ENCODE data around the gene DYNC1H1. TPM values are rescaled to one million over a fixed set of nuclear protein-coding genes. Genes with fewer than 3 reads are reported as not detected.

The DYNC1H1 gene
- total and polyA plus RNA-seq, 2 donors: 195 to 377 TPM

DNA sequence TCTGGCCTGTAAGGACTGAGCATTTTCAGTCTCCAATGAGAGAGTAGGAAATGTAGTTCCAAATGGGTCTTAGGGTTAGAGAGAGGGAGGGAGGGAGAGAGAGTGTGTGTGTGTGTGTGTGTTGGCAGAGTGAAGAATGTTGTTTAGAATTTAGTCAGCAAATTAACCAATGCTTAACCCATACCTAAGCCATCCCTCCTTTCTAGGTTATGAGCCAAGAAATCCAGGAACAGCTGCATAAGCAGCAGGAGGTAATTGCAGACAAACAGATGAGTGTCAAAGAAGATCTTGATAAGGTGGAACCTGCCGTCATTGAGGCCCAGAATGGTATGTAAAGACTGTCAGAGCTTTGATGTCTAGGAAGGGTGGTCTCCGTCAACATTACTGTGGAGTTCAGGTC, 65.6 kb downstream of the DYNC1H1 start:
- no peak for DNase-seq (ENCODE audit: extremely low spot score)
- WGBS: 61% methylated on average over 2 of the region's 2 CpGs
- H3K4me1 ChIP-seq (ENCODE audit: insufficient read depth): no peaks in the 10 kb centered on the region
- H3K4me3 ChIP-seq (ENCODE audit: low read depth, low read length): no peak overlapping the region
- H3K27ac ChIP-seq (ENCODE audit: low read depth): no peak overlapping the region
- peaks cover 12% of the 10 kb centered on the region for H3K36me3 ChIP-seq (ENCODE audit: insufficient read depth)

DNA sequence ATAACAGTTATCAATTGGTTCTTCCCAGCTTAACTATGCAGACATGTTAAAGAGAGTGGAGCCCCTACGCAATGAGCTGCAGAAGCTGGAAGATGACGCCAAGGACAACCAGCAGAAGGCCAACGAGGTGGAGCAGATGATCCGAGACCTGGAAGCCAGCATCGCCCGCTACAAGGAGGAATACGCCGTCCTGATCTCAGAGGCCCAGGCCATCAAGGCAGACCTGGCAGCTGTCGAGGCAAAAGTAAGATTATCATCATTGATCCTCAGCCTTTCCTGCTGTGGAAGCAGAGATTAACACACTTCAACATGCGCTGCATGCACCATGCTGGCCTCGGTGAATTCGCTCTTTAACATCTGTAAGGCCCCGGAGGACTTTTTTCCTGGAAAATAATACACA, 68.9 kb downstream of the DYNC1H1 start:
- Histone ChIP-seq H3K4me1 (ENCODE audit: insufficient read depth) (no peaks in the 10 kb centered on the region), H3K36me3 (ENCODE audit: insufficient read depth) (peaks cover 11% of the 10 kb centered on the region), H3K27ac (ENCODE audit: low read depth) (no peak overlapping the region), H3K4me3 (ENCODE audit: low read depth, low read length) (no peak overlapping the region)
- WGBS: 94% methylated on average over 13 of the region's 13 CpGs
- DNase-seq (ENCODE audit: extremely low spot score): no peak

DNA sequence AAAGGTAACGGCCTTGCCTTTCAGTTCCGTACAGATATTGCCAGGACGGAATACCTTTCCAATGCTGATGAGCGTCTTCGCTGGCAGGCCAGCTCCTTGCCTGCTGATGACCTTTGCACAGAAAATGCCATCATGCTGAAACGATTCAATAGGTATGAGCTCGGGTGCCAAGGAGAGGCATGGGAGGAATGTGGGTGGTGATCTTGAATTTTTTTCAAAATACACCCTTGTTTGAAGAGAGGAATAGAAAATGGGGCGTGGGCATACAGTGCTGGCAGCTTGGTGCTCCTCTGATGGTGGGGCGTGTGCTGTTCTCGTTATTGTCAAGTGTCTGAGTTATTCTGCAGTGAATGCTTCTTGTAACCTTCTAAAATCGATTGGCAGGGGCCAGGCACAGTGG, 69.9 kb downstream of the DYNC1H1 start:
- no peak for DNase-seq (ENCODE audit: extremely low spot score)
- Histone ChIP-seq H3K4me3 (ENCODE audit: low read depth, low read length) (no peak overlapping the region), H3K27ac (ENCODE audit: low read depth) (no peak overlapping the region), H3K4me1 (ENCODE audit: insufficient read depth) (no peaks in the 10 kb centered on the region), H3K36me3 (ENCODE audit: insufficient read depth) (peaks cover 14% of the 10 kb centered on the region)
- WGBS: 91% methylated on average over 11 of the region's 11 CpGs

DNA sequence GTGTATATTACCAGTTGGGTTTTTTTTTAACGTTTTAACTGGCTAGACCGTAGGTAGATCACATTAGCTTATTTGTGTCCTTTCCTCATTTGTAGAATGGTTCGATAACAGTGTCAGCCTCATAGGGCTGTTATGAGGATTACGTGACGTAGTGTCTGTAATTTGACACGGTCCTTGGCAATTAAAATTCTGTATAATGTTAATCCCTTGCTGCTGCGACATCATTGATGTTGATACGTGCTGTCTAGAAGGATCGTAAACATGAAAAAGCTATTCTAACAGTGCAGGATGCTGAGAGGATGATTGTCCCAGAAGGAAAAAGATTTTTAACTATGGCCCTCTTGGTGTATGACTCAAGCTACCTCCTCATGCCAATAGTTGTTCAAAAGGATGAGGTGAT, 71.5 kb downstream of the DYNC1H1 start:
- H3K36me3 ChIP-seq (ENCODE audit: insufficient read depth): peaks cover 9% of the 10 kb centered on the region
- no peak overlapping the region for H3K27ac ChIP-seq (ENCODE audit: low read depth)
- DNase-seq (ENCODE audit: extremely low spot score): no peak
- H3K4me3 ChIP-seq (ENCODE audit: low read depth, low read length): no peak overlapping the region
- H3K4me1 ChIP-seq (ENCODE audit: insufficient read depth): no peaks in the 10 kb centered on the region
- 90% methylated on average over 9 of the region's 9 CpGs for WGBS

DNA sequence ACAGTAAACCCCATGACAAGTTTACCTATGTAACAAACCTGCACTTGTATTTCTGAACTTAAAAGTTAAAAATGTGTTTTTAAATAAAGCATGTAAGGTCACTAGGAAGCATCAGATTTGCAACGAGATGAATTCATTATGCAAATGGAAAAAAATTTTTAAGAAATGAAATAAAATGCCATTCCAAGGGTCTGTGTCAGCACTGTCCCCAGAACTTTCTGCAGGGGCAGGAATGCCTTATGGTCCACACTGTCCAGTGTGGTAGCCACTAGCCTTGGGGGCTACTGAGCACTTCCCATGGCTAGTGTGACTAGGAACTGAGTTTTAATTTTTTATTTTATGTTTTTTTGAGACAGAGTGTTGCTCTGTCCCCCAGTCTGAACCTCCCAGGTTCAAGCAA, 73.3 kb downstream of the DYNC1H1 start:
- H3K4me1 ChIP-seq (ENCODE audit: insufficient read depth): no peaks in the 10 kb centered on the region
- H3K27ac ChIP-seq (ENCODE audit: low read depth): no peak overlapping the region
- H3K4me3 ChIP-seq (ENCODE audit: low read depth, low read length): no peak overlapping the region
- peaks cover 10% of the 10 kb centered on the region for H3K36me3 ChIP-seq (ENCODE audit: insufficient read depth)
- DNase-seq (ENCODE audit: extremely low spot score): no peak
- WGBS: 75% methylated on average over 1 of the region's 1 CpG

DNA sequence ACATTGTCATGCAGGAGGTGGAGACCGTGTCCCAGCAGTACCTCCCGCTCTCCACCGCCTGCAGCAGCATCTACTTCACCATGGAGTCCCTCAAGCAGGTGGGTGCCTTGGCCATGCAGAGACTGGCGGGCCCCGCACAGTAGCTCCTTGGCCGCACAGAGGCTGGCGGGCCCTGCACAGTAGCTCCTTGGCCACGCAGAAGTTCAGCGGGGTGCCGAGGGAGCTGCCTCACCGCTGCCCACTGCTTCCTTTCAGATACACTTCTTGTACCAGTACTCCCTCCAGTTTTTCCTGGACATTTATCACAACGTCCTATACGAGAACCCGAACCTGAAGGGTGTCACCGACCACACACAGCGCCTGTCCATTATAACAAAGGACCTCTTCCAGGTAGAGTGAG, 74.8 kb downstream of the DYNC1H1 start:
- DNase-seq (ENCODE audit: extremely low spot score): no peak
- WGBS: 95% methylated on average over 16 of the region's 16 CpGs
- Histone ChIP-seq H3K36me3 (ENCODE audit: insufficient read depth) (peaks cover 13% of the 10 kb centered on the region), H3K4me3 (ENCODE audit: low read depth, low read length) (no peak overlapping the region), H3K27ac (ENCODE audit: low read depth) (no peak overlapping the region), H3K4me1 (ENCODE audit: insufficient read depth) (no peaks in the 10 kb centered on the region)

DNA sequence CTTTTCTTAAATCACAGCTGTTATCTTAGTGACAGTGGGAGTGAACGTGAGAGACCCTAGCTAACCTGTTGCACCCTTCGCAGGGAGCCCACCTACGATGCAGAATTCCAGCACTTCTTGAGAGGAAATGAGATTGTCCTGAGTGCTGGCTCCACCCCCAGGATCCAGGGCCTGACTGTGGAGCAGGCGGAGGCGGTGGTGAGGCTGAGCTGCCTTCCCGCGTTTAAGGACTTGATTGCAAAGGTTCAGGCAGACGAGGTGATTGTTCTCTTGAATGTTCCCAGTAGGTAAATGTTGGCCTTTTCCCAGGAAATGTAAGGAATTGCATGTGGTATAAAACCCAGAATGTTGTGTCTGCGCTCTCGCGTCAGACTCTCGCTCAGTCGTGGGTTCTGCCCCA, 75.8 kb downstream of the DYNC1H1 start:
- no peak overlapping the region for H3K27ac ChIP-seq (ENCODE audit: low read depth)
- DNase-seq (ENCODE audit: extremely low spot score): no peak
- 91% methylated on average over 13 of the region's 13 CpGs for WGBS
- no peak overlapping the region for H3K4me3 ChIP-seq (ENCODE audit: low read depth, low read length)
- no peaks in the 10 kb centered on the region for H3K4me1 ChIP-seq (ENCODE audit: insufficient read depth)
- H3K36me3 ChIP-seq (ENCODE audit: insufficient read depth): peaks cover 15% of the 10 kb centered on the region

DNA sequence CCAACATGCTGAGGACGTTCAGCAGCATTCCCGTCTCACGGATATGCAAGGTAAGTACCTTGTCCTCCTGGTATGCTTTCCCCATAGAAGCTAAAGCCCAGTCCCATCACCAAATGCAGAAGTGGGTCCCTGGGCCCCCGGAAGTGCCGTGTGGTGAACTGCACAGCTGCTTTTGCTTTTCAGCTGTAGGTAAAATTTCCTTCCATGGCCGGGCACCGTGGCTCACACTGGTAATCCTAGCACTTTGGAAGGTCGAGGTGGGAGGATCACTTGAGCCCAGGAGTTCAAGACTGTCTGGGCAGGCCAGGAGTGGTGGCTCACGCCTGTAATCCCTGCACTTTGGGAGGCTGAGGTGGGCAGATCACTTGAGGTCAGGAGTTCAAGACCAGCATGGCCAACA, 78.3 kb downstream of the DYNC1H1 start:
- H3K4me1 ChIP-seq (ENCODE audit: insufficient read depth): no peaks in the 10 kb centered on the region
- no peak for DNase-seq (ENCODE audit: extremely low spot score)
- H3K27ac ChIP-seq (ENCODE audit: low read depth): no peak overlapping the region
- H3K36me3 ChIP-seq (ENCODE audit: insufficient read depth): peaks cover 13% of the 10 kb centered on the region
- H3K4me3 ChIP-seq (ENCODE audit: low read depth, low read length): no peak overlapping the region
- 93% methylated on average over 9 of the region's 9 CpGs for WGBS

DNA sequence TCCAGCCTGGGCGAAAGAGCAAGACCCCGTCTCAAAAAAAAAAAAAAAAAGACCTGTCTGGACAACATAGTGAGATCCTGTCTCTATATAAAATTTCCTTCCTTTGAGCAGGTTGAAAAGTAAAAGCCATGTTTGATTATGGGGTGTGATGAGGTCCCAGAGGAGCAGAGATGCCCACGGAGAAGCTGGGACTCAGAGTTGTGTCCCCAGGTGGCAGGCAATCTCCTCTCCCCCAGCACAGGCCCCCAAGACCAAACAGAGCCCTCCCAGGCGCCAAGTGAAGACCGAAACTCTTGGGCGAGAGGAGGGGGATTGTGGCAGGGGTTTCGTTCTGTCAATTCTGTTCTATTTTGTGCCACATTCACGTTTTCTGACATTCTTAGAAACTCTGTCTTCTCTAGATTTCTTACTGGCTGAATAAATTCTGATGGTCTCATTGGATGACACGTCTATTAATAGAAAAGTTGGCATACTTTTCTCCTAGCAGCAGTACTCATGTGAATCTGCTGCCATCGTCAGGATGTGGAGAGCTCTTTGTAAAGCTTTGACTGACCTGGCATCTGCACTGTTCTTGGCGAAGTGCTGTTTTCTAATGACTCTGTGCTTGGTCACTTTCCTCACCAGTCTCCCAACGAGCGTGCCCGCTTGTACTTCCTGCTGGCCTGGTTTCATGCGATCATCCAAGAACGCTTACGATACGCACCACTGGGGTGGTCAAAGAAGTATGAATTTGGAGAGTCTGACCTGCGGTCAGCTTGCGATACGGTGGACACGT, 79.1 kb downstream of the DYNC1H1 start:
- Histone ChIP-seq H3K27ac (ENCODE audit: low read depth) (no peak overlapping the region), H3K4me1 (ENCODE audit: insufficient read depth) (no peaks in the 10 kb centered on the region), H3K36me3 (ENCODE audit: insufficient read depth) (peaks cover 15% of the 10 kb centered on the region), H3K4me3 (ENCODE audit: low read depth, low read length) (no peak overlapping the region)
- 86% methylated on average over 22 of the region's 22 CpGs for WGBS
- no peak for DNase-seq (ENCODE audit: extremely low spot score)

DNA sequence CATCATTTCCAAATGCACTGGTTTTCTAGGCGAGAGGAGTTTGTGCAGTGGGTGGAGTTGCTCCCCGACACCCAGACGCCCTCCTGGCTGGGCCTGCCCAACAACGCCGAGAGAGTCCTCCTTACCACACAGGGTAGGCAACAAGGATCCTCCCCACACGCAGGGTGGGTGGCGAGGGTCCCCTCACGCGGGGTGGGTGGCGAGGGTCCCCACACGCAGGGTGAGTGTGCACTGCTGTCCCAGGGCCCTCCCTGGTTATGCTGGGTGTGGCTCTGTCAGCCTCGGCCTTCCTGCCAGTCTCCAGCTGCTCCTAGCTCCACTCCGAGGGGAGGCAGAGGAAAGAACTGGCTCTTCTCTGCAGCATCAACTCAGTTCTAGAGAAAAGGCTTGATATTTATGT, 80.2 kb downstream of the DYNC1H1 start:
- WGBS: 83% methylated on average over 13 of the region's 13 CpGs
- no peak for DNase-seq (ENCODE audit: extremely low spot score)
- Histone ChIP-seq H3K36me3 (ENCODE audit: insufficient read depth) (peaks cover 12% of the 10 kb centered on the region), H3K4me1 (ENCODE audit: insufficient read depth) (no peaks in the 10 kb centered on the region), H3K4me3 (ENCODE audit: low read depth, low read length) (no peak overlapping the region), H3K27ac (ENCODE audit: low read depth) (no peak overlapping the region)

DNA sequence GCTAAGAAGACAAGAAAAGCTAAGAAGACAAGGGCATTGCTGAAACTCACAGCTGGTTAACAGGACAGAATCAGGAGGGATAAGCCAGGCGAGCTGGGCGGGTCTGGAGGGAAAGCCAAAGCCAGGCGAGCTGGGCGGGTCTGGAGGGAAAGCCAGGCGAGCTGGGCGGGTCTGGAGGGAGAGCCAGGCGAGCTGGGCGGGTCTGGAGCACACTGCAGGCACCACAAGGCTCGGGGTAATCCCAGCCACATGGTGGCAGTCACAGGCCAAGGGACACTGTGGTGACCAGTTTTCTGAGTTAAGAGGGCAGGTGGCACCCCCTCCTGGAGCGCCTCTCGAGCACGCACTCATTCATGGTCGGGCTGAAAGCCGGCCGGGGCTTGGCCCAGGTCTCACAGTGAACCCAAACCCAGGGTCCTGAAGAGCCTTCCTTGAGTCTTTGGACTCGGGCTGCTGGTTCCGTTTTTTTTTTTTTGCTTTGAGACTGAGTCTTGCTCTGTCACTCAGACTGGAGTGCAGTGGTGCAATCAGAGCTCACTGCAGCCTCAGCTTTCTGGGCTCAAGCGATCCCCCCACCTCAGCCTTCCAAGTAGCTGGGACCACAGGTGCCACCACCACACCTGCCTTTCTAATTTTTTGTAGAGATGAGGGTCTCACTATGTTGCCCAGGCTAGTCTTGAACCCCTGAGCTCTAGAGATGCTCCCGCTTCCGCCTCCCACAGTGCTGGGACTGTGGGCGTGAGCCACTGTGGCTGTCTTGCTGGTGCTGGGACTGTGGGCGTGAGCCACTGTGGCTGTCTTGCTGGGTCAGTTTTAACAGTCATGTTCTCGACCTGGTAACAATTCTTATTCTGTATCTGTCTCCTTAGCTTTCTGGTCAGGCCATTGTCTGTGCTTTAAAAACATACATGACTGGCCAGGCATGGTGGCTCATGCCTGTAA, 82.2 kb downstream of the DYNC1H1 start:
- no peak overlapping the region for H3K4me3 ChIP-seq (ENCODE audit: low read depth, low read length)
- DNase-seq (ENCODE audit: extremely low spot score): peak; percentile 32
- peaks cover 14% of the 10 kb centered on the region for H3K36me3 ChIP-seq (ENCODE audit: insufficient read depth)
- no peak overlapping the region for H3K27ac ChIP-seq (ENCODE audit: low read depth)
- no peaks in the 10 kb centered on the region for H3K4me1 ChIP-seq (ENCODE audit: insufficient read depth)
- 41% methylated on average over 23 of the region's 23 CpGs for WGBS

DNA sequence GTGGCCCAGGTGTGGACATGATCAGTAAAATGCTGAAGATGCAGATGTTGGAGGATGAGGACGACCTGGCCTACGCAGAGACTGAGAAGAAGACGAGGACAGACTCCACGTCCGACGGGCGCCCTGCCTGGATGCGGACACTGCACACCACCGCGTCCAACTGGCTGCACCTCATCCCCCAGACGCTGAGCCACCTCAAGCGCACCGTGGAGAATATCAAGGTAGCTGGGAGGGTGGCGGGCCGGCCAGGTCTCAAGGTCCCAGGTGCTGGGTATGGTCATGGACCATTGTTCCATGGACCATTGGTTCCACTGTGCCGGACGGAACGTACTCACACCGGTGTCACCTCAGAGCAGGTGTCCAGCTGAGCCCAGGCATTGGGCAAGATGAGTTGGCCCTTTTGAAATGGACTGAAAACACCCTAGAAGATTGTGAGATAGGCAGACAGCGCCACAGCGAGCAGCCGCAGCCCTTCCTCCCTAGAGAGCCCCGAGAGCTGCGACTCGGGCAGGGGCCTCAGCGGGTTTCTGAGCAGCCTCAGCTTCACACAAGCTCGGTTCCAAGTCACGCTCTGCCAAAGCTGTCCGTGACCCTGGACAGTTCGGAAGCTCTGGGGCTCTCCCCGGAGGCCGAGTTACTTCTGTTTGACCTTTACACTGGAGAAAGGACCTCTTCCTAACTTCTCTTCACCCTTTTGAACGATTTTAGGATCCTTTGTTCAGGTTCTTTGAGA, 83.6 kb downstream of the DYNC1H1 start:
- Histone ChIP-seq H3K4me1 (ENCODE audit: insufficient read depth) (no peaks in the 10 kb centered on the region), H3K4me3 (ENCODE audit: low read depth, low read length) (no peak overlapping the region), H3K27ac (ENCODE audit: low read depth) (no peak overlapping the region), H3K36me3 (ENCODE audit: insufficient read depth) (peaks cover 11% of the 10 kb centered on the region)
- 92% methylated on average over 33 of the region's 33 CpGs for WGBS
- DNase-seq (ENCODE audit: extremely low spot score): no peak

DNA sequence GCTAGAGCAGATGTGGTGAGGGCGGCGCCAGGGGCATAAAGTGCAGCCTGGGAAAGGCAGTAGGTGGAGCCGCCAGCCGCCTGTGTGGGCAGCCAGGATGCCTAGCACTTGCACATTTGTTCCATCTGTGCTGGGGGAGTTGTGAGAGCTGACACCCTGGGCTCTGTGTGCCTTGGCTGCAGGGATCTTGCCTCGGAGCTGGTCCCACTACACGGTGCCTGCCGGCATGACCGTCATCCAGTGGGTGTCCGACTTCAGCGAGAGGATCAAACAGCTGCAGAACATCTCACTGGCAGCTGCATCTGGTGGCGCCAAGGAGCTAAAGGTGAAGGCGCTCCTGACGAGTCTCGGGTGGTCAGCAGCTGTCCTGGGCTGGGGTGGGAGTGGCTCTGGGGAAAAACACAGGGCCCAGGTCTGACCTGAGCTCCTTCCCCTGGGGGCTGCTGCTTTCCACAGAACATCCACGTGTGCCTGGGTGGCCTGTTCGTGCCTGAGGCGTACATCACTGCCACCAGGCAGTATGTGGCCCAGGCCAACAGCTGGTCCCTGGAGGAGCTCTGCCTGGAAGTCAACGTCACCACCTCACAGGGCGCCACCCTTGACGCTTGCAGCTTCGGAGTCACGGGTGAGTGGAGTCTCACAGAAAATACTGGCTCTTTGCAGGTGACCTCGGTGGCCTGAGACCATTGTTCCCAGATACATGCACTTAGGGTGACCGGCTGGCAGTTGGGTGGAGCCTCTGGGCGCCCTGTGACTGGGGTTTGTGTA, 85.1 kb downstream of the DYNC1H1 start:
- H3K36me3 ChIP-seq (ENCODE audit: insufficient read depth): peaks cover 7% of the 10 kb centered on the region

More for the DNA sequence above, 85.1 kb downstream of the DYNC1H1 start:
- H3K4me1 ChIP-seq (ENCODE audit: insufficient read depth): no peaks in the 10 kb centered on the region
- H3K4me3 ChIP-seq (ENCODE audit: low read depth, low read length): no peak overlapping the region
- DNase-seq (ENCODE audit: extremely low spot score): no peak
- WGBS: 76% methylated on average over 25 of the region's 25 CpGs
- H3K27ac ChIP-seq (ENCODE audit: low read depth): no peak overlapping the region
